ENCODE measurements around the gene AKT3. TPM values are rescaled to one million over a fixed set of nuclear protein-coding genes. Genes with fewer than 3 reads are reported as not detected.

The AKT3 gene
- total RNA-seq, 1 donor from 2014 or later, result 20.6 TPM

DNA sequence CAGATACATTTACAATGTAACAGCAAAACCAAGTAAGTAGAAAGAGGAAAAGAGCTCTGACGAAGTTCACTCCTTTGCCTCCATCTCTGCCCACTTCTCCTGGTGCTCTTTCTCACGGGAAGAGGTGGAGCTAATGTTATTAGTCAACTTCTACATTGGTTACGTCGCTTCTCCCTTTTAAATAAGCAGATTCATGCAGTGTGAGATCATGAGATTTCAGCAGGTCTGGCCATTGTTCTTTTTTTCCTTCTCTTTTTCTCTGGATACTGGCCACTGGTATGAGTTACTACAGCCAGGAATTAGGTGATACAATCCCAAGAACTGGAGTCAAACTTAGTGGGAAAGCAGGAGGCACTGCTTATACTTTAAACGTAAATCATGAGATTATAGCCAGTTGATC, 207.1 kb downstream of the AKT3 start:
- Histone ChIP-seq H3K36me3 (peaks cover 24% of the 10 kb centered on the region), H3K27ac (replicated peaks) (no peak overlapping the region), H3K4me3 (no peak overlapping the region), H3K9me3 (replicated peaks) (peaks cover 49% of the 10 kb centered on the region), H3K27me3 (ENCODE audit: low read depth) (no peaks in the 10 kb centered on the region), H3K4me1 (peaks cover 3% of the 10 kb centered on the region)
- TF ChIP-seq CTCF (IDR thresholded peaks at IDR 0.05; ENCODE audit: borderline replicate concordance), result no peak
- intact Hi-C loops (cut with micrococcal nuclease), result no loop called here
- DNase-seq, result no peak

DNA sequence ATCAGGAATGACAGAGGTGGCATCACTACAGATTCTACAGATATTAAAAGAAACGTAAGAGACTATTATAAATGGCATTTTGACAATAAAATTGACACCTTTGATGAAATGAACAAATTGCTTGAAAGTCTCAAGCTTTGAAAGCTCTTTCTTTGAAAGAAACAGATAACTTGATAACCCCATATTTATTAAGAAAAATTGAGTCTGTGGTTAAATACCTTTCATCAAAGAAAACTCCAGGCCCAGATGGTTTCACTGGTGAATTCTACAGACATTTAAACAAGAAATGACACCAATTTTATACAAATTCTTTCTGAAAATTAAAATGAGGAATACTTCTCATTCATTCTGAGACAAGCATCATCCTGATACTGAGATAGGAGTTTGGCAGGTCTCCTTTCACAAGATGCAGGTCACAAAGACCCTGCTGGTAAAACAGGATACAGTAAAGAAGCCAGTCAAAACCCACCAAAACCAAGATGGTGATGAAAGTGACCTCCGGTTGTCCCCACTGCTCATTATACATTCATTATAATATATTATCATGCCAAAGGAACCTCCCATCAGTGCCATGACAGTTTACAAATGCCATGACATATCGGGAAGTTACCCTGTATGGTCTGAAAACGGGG, 210.9 kb downstream of the AKT3 start:
- Histone ChIP-seq H3K4me3 (no peak overlapping the region), H3K27ac (replicated peaks) (no peak overlapping the region), H3K36me3 (peaks cover 6% of the 10 kb centered on the region), H3K4me1 (peaks cover 3% of the 10 kb centered on the region), H3K27me3 (ENCODE audit: low read depth) (no peaks in the 10 kb centered on the region), H3K9me3 (replicated peaks) (peaks cover 26% of the 10 kb centered on the region)
- no peak for TF ChIP-seq CTCF (IDR thresholded peaks at IDR 0.05; ENCODE audit: borderline replicate concordance)
- intact Hi-C loops (cut with micrococcal nuclease), result no loop called here
- DNase-seq, result no peak

DNA sequence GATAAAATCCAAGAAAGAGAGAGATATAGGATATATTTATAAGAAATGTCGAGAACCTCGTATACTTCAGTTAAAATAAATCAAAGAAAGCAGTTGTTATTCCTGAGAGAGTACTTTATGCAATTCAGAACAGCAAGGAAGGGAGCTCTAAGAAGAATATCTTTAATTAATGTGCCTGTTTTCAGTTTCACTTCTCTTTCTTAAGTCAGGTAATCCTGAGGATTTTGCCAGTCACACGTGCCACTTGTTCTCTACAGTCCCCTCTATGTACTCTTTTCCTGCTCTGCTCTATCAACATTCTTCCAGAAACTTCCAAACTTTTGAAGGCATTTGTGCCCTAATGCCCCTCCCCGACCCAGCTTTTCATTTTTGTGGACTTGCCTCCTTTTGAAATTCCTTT, 211.9 kb downstream of the AKT3 start:
- TF ChIP-seq CTCF (IDR thresholded peaks at IDR 0.05; ENCODE audit: borderline replicate concordance), result no peak
- no peak overlapping the region for H3K27ac ChIP-seq (replicated peaks)
- intact Hi-C loops (cut with micrococcal nuclease), result no loop called here

DNA sequence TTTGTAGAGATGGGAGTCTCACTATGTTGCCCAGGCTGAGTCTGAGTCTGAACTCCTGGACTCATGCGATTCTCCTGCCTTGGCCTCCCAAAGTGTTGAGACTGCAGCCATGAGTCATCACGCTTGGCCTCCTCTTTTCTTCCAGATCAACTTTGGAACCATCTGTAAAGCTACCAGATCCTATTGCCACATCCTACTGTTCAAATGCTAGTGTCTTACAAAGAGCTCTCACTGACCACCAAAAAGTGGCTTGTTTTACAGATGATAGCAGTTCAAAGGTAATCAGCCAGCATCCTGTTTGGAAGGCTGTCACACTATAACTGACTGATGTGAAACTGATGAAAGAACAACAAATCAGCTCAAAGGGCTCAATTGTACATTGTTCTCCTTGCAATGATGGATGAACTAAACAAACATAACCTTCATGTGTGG, 221.6 kb downstream of the AKT3 start:
- no peak for DNase-seq
- Histone ChIP-seq H3K4me1 (no peaks in the 10 kb centered on the region), H3K27me3 (ENCODE audit: low read depth) (no peaks in the 10 kb centered on the region), H3K36me3 (peaks cover 9% of the 10 kb centered on the region), H3K27ac (replicated peaks) (no peak overlapping the region), H3K4me3 (no peak overlapping the region), H3K9me3 (replicated peaks) (peaks cover 8% of the 10 kb centered on the region)
- TF ChIP-seq CTCF (IDR thresholded peaks at IDR 0.05; ENCODE audit: borderline replicate concordance), result no peak
- intact Hi-C loops (cut with micrococcal nuclease), result no loop called here

More for the DNA sequence above, 211.9 kb downstream of the AKT3 start:
- Histone ChIP-seq H3K9me3 (replicated peaks) (peaks cover 26% of the 10 kb centered on the region), H3K4me1 (peaks cover 3% of the 10 kb centered on the region), H3K36me3 (peaks cover 6% of the 10 kb centered on the region), H3K4me3 (no peak overlapping the region), H3K27me3 (ENCODE audit: low read depth) (no peaks in the 10 kb centered on the region)
- DNase-seq, result no peak

DNA sequence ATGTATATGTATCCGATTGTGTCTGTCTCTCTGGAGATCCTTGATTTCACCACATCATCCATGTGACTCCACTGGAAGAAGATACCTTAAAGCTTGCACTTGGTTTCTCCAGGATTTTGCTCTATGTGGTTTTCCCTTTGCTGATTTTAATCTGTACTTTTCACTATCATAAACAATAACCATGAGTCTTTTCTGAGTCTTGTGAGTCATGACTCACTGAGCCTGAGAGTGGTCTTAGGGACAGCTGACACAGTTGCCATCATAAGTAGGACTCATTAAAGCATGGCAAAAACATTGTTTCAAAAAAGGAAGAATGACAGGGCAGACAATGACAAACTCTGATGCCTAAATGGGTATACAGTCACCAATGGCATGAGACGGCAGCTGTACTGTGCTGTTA, 226.2 kb downstream of the AKT3 start:
- intact Hi-C loops (cut with micrococcal nuclease), result no loop called here
- H3K4me1 ChIP-seq, result no peaks in the 10 kb centered on the region
- no peak overlapping the region for H3K27ac ChIP-seq (replicated peaks)
- peaks cover 8% of the 10 kb centered on the region for H3K36me3 ChIP-seq
- no peaks in the 10 kb centered on the region for H3K27me3 ChIP-seq (ENCODE audit: low read depth)
- H3K9me3 ChIP-seq (replicated peaks), result peaks cover 18% of the 10 kb centered on the region
- H3K4me3 ChIP-seq, result no peak overlapping the region
- no peak for TF ChIP-seq CTCF (IDR thresholded peaks at IDR 0.05; ENCODE audit: borderline replicate concordance)
- no peak for DNase-seq
